GM21528 (cell line): ENCODE measurements around the gene CCDC117.
"Not testable (repeated sequence)": the region's sequence is repeated elsewhere in the genome, so short reads cannot be mapped to it uniquely, and the experiment has no call there.

Source experiments
- ATAC-seq: cut with Tn5 transposase; IDR thresholded peaks from one replicate; pipeline ENCODE4 v1.9.1; 2021; ENCODE audit warnings: mild to moderate bottlenecking, moderate library complexity; ENCODE audit not compliant: unreplicated experiment, low FRiP score

The CCDC117 gene

DNA sequence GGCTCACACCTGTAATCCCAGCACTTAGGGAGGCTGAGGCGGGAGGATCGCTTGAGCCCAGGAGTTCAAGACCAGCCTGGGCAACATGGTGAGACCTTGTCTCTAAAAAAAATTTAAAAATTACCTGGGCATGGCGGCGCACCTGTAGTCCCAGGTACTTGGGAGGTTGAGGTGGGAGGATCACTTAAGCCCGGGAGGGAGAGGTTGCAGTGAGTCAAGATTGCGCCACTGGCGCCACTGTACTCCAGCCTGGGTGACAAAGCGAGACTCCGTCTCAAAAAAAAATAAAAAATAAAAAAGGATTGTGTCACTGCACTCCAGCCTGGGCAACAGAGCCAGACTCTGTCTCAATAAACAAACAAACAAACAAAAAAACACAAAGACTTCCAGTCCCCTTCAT lies 52.0 kb downstream of the CCDC117 start:
- not testable (repeated sequence) for ATAC-seq

DNA sequence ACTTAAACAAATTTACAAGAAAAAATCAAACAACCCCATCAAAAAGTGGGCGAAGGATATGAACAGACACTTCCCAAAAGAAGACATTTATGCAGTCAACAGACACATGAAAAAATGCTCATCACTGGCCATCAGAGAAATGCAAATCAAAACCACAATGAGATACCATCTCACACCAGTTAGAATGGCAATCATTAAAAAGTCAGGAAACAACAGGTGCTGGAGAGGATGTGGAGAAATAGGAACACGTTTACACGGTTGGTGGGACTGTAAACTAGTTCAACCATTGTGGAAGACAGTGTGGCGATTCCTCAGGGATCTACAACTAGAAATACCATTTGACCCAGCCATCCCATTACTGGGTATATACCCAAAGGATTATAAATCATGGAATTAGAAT lies 53.9 kb downstream of the CCDC117 start:
- not testable (repeated sequence) for ATAC-seq

- no peak for ATAC-seq
Measured at GRCh38 chr22:28826921-28827320, 54.4 kb downstream of the CCDC117 start.

GRCh38 chr22:28829358-28830181 lies 57.1 kb downstream of the CCDC117 start:
- no peak for ATAC-seq

GRCh38 chr22:28830441-28830840 lies 57.9 kb downstream of the CCDC117 start:
- ATAC-seq, result no peak

DNA sequence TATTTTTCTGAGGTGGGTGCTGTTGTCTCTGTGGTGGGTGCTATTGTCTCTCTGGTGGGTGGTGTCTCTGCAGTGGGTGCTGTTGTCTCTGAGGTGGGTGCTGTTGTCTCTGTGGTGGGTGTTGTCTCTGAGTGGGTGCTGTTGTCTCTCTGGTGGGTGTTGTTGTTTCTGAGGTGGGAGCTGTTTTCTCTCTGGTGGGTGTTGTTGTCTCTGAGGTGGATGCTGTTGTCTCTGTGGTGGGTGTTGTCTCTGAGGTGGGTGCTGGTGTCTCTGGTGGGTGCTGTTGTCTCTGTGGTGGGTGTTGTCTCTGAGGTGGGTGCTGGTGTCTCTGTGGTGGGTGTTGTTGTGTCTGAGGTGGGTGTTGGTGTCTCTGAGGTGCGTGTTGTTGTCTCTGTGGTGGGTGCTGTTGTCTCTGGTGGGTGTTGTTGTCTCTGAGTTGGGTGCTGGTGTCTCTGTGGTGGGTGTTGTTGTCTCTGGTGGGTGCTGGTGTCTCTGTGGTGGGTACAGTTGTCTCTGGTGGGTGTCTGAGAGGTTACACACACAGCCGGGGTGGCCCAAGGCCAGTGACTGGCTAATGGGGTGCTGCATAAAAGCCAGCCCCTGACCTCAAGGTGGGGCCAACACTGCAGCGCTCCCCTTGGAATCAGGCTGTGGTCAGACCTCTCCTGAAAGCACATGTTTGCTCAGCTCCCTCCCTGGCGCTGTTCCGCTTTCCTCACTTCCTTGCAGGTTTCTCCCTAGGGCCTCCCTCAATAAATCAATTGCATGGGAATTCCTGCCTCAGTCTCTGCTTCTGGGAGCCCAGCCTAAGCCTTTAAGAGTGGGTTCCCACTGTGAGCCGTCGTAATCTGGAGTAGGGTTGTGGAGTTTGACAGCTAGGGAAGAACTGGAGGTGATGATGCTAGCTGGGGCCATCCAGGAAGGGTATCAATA lies 58.9 kb downstream of the CCDC117 start:
- no peak for ATAC-seq

DNA sequence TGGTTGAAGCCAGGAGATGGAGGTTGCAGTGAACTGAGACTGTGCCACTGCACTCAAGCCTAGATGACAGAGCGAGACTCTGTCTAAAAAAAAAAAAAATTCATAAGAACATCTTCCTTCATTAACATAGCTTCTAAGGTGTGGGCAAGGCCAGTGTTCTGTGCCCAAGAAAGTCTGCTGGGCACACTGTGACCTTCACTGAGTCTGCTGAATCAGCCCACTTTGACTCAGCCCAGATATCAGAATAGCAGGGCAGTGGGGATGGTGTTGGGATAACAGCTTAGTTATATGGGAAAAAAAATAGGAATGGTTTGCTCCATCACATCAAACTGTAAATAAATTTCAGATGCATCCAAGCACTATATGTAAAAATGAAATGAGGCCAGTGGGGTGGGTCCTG lies 60.2 kb downstream of the CCDC117 start:
- no peak for ATAC-seq

- no peak for ATAC-seq
Measured at GRCh38 chr22:28833276-28833923, 60.9 kb downstream of the CCDC117 start.

GRCh38 chr22:28835630-28836189 lies 63.2 kb downstream of the CCDC117 start:
- no peak for ATAC-seq

GRCh38 chr22:28837640-28838039 lies 65.1 kb downstream of the CCDC117 start:
- ATAC-seq, result no peak
